Measurements from ENCODE around the gene AP5M1. TPM values are rescaled to one million over a fixed set of nuclear protein-coding genes. Genes with fewer than 3 reads are reported as not detected.
A peak's percentile ranks its signal among the peaks of the same experiment; 100 is the strongest.
"Not testable (repeated sequence)": the region's sequence is repeated elsewhere in the genome, so short reads cannot be mapped to it uniquely, and the experiment has no call there.

The AP5M1 gene
- total RNA-seq (2014; rRNA removed; shearing (Covaris generic)) = 39.5 and 46.9 TPM in 2 replicates

- DNase-seq (ENCODE audit: low read depth) = peak; percentile 91
Measured at GRCh38 chr14:57268161-57269069, at the start of gene AP5M1, which contains the start of gene EXOC5. AP5M1 (plus strand) TSS chr14:57268971; CDS start chr14:57269315, 344 bp downstream. EXOC5 (minus strand) TSS chr14:57268905; CDS start chr14:57268648, 257 bp downstream.

- no peak for DNase-seq (ENCODE audit: low read depth)
Measured at GRCh38 chr14:57221931-57222330, 46.8 kb upstream of the AP5M1 start.

GRCh38 chr14:57227083-57227482 lies 41.7 kb upstream of the AP5M1 start:
- DNase-seq (ENCODE audit: low read depth) = no peak

GRCh38 chr14:57228320-57228719 lies 40.5 kb upstream of the AP5M1 start:
- not testable (repeated sequence) for DNase-seq (ENCODE audit: low read depth)

- DNase-seq (ENCODE audit: low read depth) = no peak
Measured at GRCh38 chr14:57232006-57232405, 36.8 kb upstream of the AP5M1 start.

- DNase-seq (ENCODE audit: low read depth) = not testable (repeated sequence)
Measured at GRCh38 chr14:57240115-57240514, 28.7 kb upstream of the AP5M1 start.

- no peak for DNase-seq (ENCODE audit: low read depth)
Measured at GRCh38 chr14:57243320-57243719, 25.5 kb upstream of the AP5M1 start.

GRCh38 chr14:57244106-57244505 lies 24.7 kb upstream of the AP5M1 start:
- DNase-seq (ENCODE audit: low read depth) = peak; percentile 9

GRCh38 chr14:57245941-57246340 lies 22.8 kb upstream of the AP5M1 start:
- peak; percentile 16 for DNase-seq (ENCODE audit: low read depth)

- no peak for DNase-seq (ENCODE audit: low read depth)
Measured at GRCh38 chr14:57246933-57247657, 21.7 kb upstream of the AP5M1 start.

GRCh38 chr14:57254884-57255283 lies 13.9 kb upstream of the AP5M1 start:
- DNase-seq (ENCODE audit: low read depth) = no peak

- DNase-seq (ENCODE audit: low read depth) = not testable (repeated sequence)
Measured at GRCh38 chr14:57258221-57258620, 10.6 kb upstream of the AP5M1 start.

GRCh38 chr14:57259672-57260071 lies 9.1 kb upstream of the AP5M1 start:
- DNase-seq (ENCODE audit: low read depth) = no peak

- DNase-seq (ENCODE audit: low read depth) = no peak
Measured at GRCh38 chr14:57261604-57262003, 7.2 kb upstream of the AP5M1 start.

- no peak for DNase-seq (ENCODE audit: low read depth)
Measured at GRCh38 chr14:57262117-57262516, 6.7 kb upstream of the AP5M1 start.

GRCh38 chr14:57266065-57266464 lies 2.7 kb upstream of the AP5M1 start:
- peak; percentile 18 for DNase-seq (ENCODE audit: low read depth)

- no peak for DNase-seq (ENCODE audit: low read depth)
Measured at GRCh38 chr14:57273236-57273635, 4.5 kb downstream of the AP5M1 start.

- peak; percentile 41 for DNase-seq (ENCODE audit: low read depth)
Measured at GRCh38 chr14:57274551-57274950, 5.8 kb downstream of the AP5M1 start.

- peak; percentile 17 for DNase-seq (ENCODE audit: low read depth)
Measured at GRCh38 chr14:57275023-57275664, 6.4 kb downstream of the AP5M1 start.

- DNase-seq (ENCODE audit: low read depth) = no peak
Measured at GRCh38 chr14:57277062-57277461, 8.3 kb downstream of the AP5M1 start.

- no peak for DNase-seq (ENCODE audit: low read depth)
Measured at GRCh38 chr14:57287745-57288144, 19.0 kb downstream of the AP5M1 start.

GRCh38 chr14:57290751-57291150 lies 22.0 kb downstream of the AP5M1 start:
- DNase-seq (ENCODE audit: low read depth) = no peak
